ENCODE measurements around the gene PDE4D.

Gene PDE4D

GRCh38 chr5:59655693-59656309 lies 237.7 kb downstream of the PDE4D start:
- no peak for DNase-seq (ENCODE audit: low read depth in 2 of 2)

GRCh38 chr5:59654691-59655090 lies 238.8 kb downstream of the PDE4D start:
- no peak for DNase-seq (ENCODE audit: low read depth in 2 of 2)

GRCh38 chr5:59652449-59652848 lies 241.1 kb downstream of the PDE4D start:
- DNase-seq (ENCODE audit: low read depth in 2 of 2), result no peak

GRCh38 chr5:59648949-59649921 lies 244.3 kb downstream of the PDE4D start:
- DNase-seq (ENCODE audit: low read depth in 2 of 2), result no peak

- no peak for DNase-seq (ENCODE audit: low read depth in 2 of 2)
Measured at GRCh38 chr5:59648038-59648831, 245.3 kb downstream of the PDE4D start.

GRCh38 chr5:59645380-59645779 lies 248.1 kb downstream of the PDE4D start:
- DNase-seq (ENCODE audit: low read depth in 2 of 2), result no peak

- no peak for DNase-seq (ENCODE audit: low read depth in 2 of 2)
Measured at GRCh38 chr5:59640411-59640810, 253.1 kb downstream of the PDE4D start.

- DNase-seq (ENCODE audit: low read depth in 2 of 2), result no peak
Measured at GRCh38 chr5:59637884-59638580, 255.5 kb downstream of the PDE4D start.

- no peak for DNase-seq (ENCODE audit: low read depth in 2 of 2)
Measured at GRCh38 chr5:59629561-59629960, 264.0 kb downstream of the PDE4D start.

- no peak for DNase-seq (ENCODE audit: low read depth in 2 of 2)
Measured at GRCh38 chr5:59628062-59628828, 265.3 kb downstream of the PDE4D start.

GRCh38 chr5:59624898-59625297 lies 268.6 kb downstream of the PDE4D start:
- DNase-seq (ENCODE audit: low read depth in 2 of 2), result no peak

GRCh38 chr5:59622848-59623247 lies 270.7 kb downstream of the PDE4D start:
- no peak for DNase-seq (ENCODE audit: low read depth in 2 of 2)

- no peak for DNase-seq (ENCODE audit: low read depth in 2 of 2)
Measured at GRCh38 chr5:59621477-59621876, 272.0 kb downstream of the PDE4D start.

- DNase-seq (ENCODE audit: low read depth in 2 of 2), result no peak
Measured at GRCh38 chr5:59620535-59621212, 272.9 kb downstream of the PDE4D start.

GRCh38 chr5:59618644-59619043 lies 274.9 kb downstream of the PDE4D start:
- DNase-seq (ENCODE audit: low read depth in 2 of 2), result no peak

GRCh38 chr5:59617186-59617771 lies 276.2 kb downstream of the PDE4D start:
- no peak for DNase-seq (ENCODE audit: low read depth in 2 of 2)

GRCh38 chr5:59616413-59616812 lies 277.1 kb downstream of the PDE4D start:
- DNase-seq (ENCODE audit: low read depth in 2 of 2), result no peak

- DNase-seq (ENCODE audit: low read depth in 2 of 2), result no peak
Measured at GRCh38 chr5:59615272-59615671, 278.3 kb downstream of the PDE4D start.

- no peak for DNase-seq (ENCODE audit: low read depth in 2 of 2)
Measured at GRCh38 chr5:59609501-59610265, 283.8 kb downstream of the PDE4D start.
